Upper lobe of right lung (tissue), 1 donor: ENCODE data around the gene RBL1. TPM values are rescaled to one million over a fixed set of nuclear protein-coding genes. Genes with fewer than 3 reads are reported as not detected.

Source experiments
- ATAC-seq: fragments of 200-7000 bp; cut with Tn5 transposase; one replicate; pipeline ENCODE4 v1.9.1; 2020; ENCODE audit warnings: mild to moderate bottlenecking, moderate library complexity
- DNase-seq: peaks from one replicate; pipeline ENCODE4 v3.0.0-alpha.2; 2020
- H3K27ac ChIP-seq: fragments of 200-600 bp; one replicate; pipeline ENCODE4 v1.8.0; 2022
- H3K27me3 ChIP-seq: fragments of 200-600 bp; one replicate; pipeline ENCODE4 v1.8.0; 2022; ENCODE audit warnings: mild to moderate bottlenecking
- H3K36me3 ChIP-seq: fragments of 200-600 bp; one replicate; pipeline ENCODE4 v1.8.0; 2022
- H3K4me1 ChIP-seq: fragments of 200-600 bp; one replicate; pipeline ENCODE4 v1.8.0; 2022
- H3K4me3 ChIP-seq: fragments of 200-600 bp; one replicate; pipeline ENCODE4 v1.8.0; 2022; ENCODE audit warnings: mild to moderate bottlenecking
- H3K9me3 ChIP-seq: fragments of 200-600 bp; one replicate; pipeline ENCODE4 v1.8.0; 2022
- intact Hi-C: fragments of 100-400 bp; cut with DNase I; formaldehyde crosslinking; loops from one replicate; pipeline ENCODE4 v1.11.0; 2022
- total RNA-seq: library from RNA; stranded (reverse); fragmentation: NEBNext Ultra II Directional; extraction: Animal tissue kit (Norgen Biotek cat#: 25700); gene quantifications from one replicate; pipeline ENCODE4 v1.2.1, GENCODE V29; 2021
- TF ChIP-seq, protein P1 (sequence below): fragments of 200-600 bp; IDR thresholded peaks from one replicate; pipeline ENCODE4 v1.8.0; 2022; ENCODE audit warnings: antibody characterized with exemption
- donor health status: DM: no; HTN: yes; CAD: no; lungs with severe emphysema.

RBL1 gene
- total RNA-seq, 1 donor from 2014 or later: 5.7 TPM

GRCh38 chr20:37114012-37114411 is 18.2 kb upstream of the RBL1 start:
- no peak overlapping the region for H3K27ac ChIP-seq
- no peaks in the 10 kb centered on the region for H3K36me3 ChIP-seq
- no peak for ATAC-seq
- H3K4me3 ChIP-seq: no peak overlapping the region
- no peaks in the 10 kb centered on the region for H3K4me1 ChIP-seq
- DNase-seq: no peak
- intact Hi-C loops: no loop called here
- H3K27me3 ChIP-seq: no peaks in the 10 kb centered on the region
- H3K9me3 ChIP-seq: no peaks in the 10 kb centered on the region
- TF ChIP-seq, protein P1, sequence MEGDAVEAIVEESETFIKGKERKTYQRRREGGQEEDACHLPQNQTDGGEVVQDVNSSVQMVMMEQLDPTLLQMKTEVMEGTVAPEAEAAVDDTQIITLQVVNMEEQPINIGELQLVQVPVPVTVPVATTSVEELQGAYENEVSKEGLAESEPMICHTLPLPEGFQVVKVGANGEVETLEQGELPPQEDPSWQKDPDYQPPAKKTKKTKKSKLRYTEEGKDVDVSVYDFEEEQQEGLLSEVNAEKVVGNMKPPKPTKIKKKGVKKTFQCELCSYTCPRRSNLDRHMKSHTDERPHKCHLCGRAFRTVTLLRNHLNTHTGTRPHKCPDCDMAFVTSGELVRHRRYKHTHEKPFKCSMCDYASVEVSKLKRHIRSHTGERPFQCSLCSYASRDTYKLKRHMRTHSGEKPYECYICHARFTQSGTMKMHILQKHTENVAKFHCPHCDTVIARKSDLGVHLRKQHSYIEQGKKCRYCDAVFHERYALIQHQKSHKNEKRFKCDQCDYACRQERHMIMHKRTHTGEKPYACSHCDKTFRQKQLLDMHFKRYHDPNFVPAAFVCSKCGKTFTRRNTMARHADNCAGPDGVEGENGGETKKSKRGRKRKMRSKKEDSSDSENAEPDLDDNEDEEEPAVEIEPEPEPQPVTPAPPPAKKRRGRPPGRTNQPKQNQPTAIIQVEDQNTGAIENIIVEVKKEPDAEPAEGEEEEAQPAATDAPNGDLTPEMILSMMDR: no peak

DNA sequence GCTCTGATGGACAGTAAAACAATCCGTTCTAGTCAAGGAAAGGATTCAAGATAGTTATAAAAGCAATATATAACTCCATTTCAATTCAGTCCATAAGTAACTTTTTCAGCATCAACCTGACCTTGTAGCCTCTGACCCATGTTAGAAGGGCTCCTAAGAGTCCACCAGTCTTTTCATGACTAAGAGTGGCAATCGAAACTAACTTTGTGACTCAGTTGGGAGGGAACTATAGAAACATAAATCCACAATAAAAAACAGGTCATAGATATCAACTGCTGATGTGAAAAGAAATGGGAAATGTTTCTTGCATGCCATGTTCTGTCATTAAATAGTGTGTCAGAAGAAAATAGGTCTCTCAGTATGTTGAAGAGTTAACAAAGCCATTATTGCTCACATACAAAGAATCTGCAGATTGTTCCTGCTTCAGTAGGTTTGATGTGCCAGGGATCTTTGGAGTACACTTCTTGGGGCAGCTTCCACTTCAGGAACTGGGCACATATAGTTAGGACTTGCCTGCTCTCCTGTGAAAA is 16.2 kb upstream of the RBL1 start:
- DNase-seq: no peak
- no peak overlapping the region for H3K27ac ChIP-seq
- no peaks in the 10 kb centered on the region for H3K4me1 ChIP-seq
- no peaks in the 10 kb centered on the region for H3K27me3 ChIP-seq
- H3K4me3 ChIP-seq: no peak overlapping the region
- H3K9me3 ChIP-seq: no peaks in the 10 kb centered on the region
- no peaks in the 10 kb centered on the region for H3K36me3 ChIP-seq
- TF ChIP-seq, protein P1: no peak
- intact Hi-C loops: no loop called here
- no peak for ATAC-seq

DNA sequence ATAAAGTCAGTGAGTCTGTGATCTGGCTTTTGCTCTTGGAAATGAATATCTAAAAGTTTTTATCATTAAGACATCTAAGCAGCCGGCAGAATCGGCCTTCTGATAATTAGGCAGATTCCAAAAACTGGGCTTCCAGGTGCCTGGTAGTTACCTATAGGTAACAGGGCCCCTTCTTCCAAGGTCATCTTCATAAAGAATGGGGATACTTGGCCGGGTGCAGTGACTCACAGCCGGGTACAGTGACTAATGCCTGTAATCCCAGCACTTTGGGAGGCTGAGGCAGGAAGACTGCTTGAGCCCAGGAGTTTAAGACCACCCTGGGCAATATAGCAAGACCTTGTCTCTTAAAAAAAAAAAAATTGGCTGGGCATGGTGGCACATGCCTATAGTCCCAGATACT is 12.9 kb upstream of the RBL1 start:
- Histone ChIP-seq H3K4me3 (no peak overlapping the region), H3K27me3 (no peaks in the 10 kb centered on the region), H3K9me3 (no peaks in the 10 kb centered on the region), H3K36me3 (no peaks in the 10 kb centered on the region), H3K4me1 (no peaks in the 10 kb centered on the region), H3K27ac (no peak overlapping the region)
- ATAC-seq (no peak), DNase-seq (no peak)
- TF ChIP-seq, protein P1: no peak
- intact Hi-C loops: no loop called here

GRCh38 chr20:37102571-37102970 is 6.8 kb upstream of the RBL1 start:
- intact Hi-C loops: no loop called here
- no peak for ATAC-seq
- Histone ChIP-seq H3K27ac (no peak overlapping the region), H3K27me3 (no peaks in the 10 kb centered on the region), H3K4me3 (no peak overlapping the region), H3K36me3 (no peaks in the 10 kb centered on the region), H3K4me1 (no peaks in the 10 kb centered on the region), H3K9me3 (no peaks in the 10 kb centered on the region)
- DNase-seq: no peak
- TF ChIP-seq, protein P1: no peak

GRCh38 chr20:37096415-37097041 is 731 bp upstream of the RBL1 start:
- intact Hi-C loops: no loop called here
- ATAC-seq (no peak), DNase-seq (no peak)
- H3K9me3 ChIP-seq: no peaks in the 10 kb centered on the region
- H3K27ac ChIP-seq: no peak overlapping the region
- H3K27me3 ChIP-seq: no peaks in the 10 kb centered on the region
- peak overlapping the region; percentile 100 for H3K4me3 ChIP-seq
- peaks cover 8% of the 10 kb centered on the region for H3K4me1 ChIP-seq
- TF ChIP-seq, protein P1: no peak
- H3K36me3 ChIP-seq: no peaks in the 10 kb centered on the region
